AG04449 (cell line): ENCODE results near the gene CALML4.
A peak's percentile ranks its signal among the peaks of the same experiment; 100 is the strongest.
"Not testable (repeated sequence)": the region's sequence is repeated elsewhere in the genome, so short reads cannot be mapped to it uniquely, and the experiment has no call there.

Experiments used
- CTCF ChIA-PET: fragments of 350-600 bp; formaldehyde crosslinking; extraction: SDS; loops from one replicate; lab custom pipeline; 2021; ENCODE audit warnings: antibody characterized with exemption; lab: Yijun Ruan, JAX
- POLR2A ChIA-PET: fragments of 400-600, 350-600 bp; formaldehyde crosslinking; extraction: SDS; loops from one replicate; lab custom pipeline; 2020; ENCODE audit warnings: antibody characterized with exemption, inconsistent platforms; lab: Yijun Ruan, JAX
- DNase-seq: peaks from one replicate; pipeline ENCODE4 v3.0.0-alpha.2; 2010; ENCODE audit warnings: low read depth, low spot score
- H3K4me3 ChIP-seq: 2 replicates; pipeline ENCODE4 v1.5.1; 2011; ENCODE audit warnings: low read depth, mild to moderate bottlenecking, control low read depth, low read length
- CTCF ChIP-seq: IDR thresholded peaks from one replicate; pipeline ENCODE4 v1.5.1; 2011; ENCODE audit warnings: mild to moderate bottlenecking, moderate library complexity, low read length, control low read depth, inconsistent platforms; ENCODE audit not compliant: insufficient read depth; ENCODE audit errors: missing control alignments

Gene CALML4

GRCh38 chr15:68214838-68215254, 9.7 kb upstream of the CALML4 start:
- CTCF ChIA-PET = interaction anchor here (2.2 kb wide), 1 partner anchor 12 kb away, joined by 7 read pairs; no protein-coding TSS in a partner anchor
- H3K4me3 ChIP-seq = no peak overlapping the region
- TF ChIP-seq CTCF = no peak
- no peak for DNase-seq
- POLR2A ChIA-PET = no interaction called here

- TF ChIP-seq CTCF = no peak
- H3K4me3 ChIP-seq = no peak overlapping the region
- ChIA-PET POLR2A (no interaction called here), CTCF (interaction anchor here (1.5 to 2.2 kb wide), 2 partner anchors 10 to 13 kb away, joined by 3 to 7 read pairs; no protein-coding TSS in a partner anchor)
- DNase-seq = no peak
Measured at GRCh38 chr15:68213991-68214837, 9.1 kb upstream of the CALML4 start.

- CTCF ChIA-PET = interaction anchor here (1.5 kb wide), 1 partner anchor 10 kb away, joined by 3 read pairs; no protein-coding TSS in a partner anchor
- H3K4me3 ChIP-seq, POLR2A ChIA-PET, DNase-seq: not testable (repeated sequence)
Measured at GRCh38 chr15:68213491-68213845, 8.3 kb upstream of the CALML4 start.

- CTCF ChIA-PET = interaction anchor here (0.6 to 3.3 kb wide), 13 partner anchors 8 to 371 kb away, joined by 3 to 40 read pairs (median 6); no protein-coding TSS in a partner anchor
- POLR2A ChIA-PET = no interaction called here
- DNase-seq = no peak
- no peak for TF ChIP-seq CTCF
- no peak overlapping the region for H3K4me3 ChIP-seq
Measured at GRCh38 chr15:68211656-68212320, 6.7 kb upstream of the CALML4 start.

- DNase-seq = no peak
- H3K4me3 ChIP-seq = no peak overlapping the region
- TF ChIP-seq CTCF = peak; percentile 96
- ChIA-PET POLR2A (no interaction called here), CTCF (interaction anchor here (0.8 to 3.3 kb wide), 25 partner anchors 9 to 778 kb away, joined by 3 to 40 read pairs (median 5); no protein-coding TSS in a partner anchor)
Measured at GRCh38 chr15:68210821-68211655, 5.9 kb upstream of the CALML4 start.

GRCh38 chr15:68210409-68210756, 5.3 kb upstream of the CALML4 start:
- TF ChIP-seq CTCF = no peak
- H3K4me3 ChIP-seq = no peak overlapping the region
- POLR2A ChIA-PET = no interaction called here
- no peak for DNase-seq
- CTCF ChIA-PET = interaction anchor here (0.9 to 3.3 kb wide), 21 partner anchors 9 to 777 kb away, joined by 3 to 40 read pairs (median 5); no protein-coding TSS in a partner anchor
